ENCODE measurements around the gene AMOTL1.

The AMOTL1 gene

DNA sequence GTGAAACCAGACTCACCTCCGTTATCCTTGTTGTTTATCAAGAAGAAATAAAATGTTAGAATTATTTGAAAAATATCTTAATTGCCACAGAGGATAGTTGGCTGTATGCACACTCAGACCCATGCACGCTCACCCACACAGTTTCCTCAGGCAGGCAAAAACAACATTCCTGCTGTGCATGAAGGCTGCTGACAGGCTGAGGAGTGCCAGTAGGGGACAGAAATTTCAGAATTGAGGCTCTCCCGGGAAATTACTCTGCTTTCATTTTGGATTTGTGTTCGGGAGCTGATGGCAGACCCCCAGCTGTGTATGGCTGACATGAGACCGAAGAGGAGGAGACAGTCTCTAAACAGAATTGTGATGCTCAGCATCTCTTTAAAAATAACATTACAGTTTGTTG, 87.5 kb downstream of the AMOTL1 start:
- TF ChIP-seq, protein P1, sequence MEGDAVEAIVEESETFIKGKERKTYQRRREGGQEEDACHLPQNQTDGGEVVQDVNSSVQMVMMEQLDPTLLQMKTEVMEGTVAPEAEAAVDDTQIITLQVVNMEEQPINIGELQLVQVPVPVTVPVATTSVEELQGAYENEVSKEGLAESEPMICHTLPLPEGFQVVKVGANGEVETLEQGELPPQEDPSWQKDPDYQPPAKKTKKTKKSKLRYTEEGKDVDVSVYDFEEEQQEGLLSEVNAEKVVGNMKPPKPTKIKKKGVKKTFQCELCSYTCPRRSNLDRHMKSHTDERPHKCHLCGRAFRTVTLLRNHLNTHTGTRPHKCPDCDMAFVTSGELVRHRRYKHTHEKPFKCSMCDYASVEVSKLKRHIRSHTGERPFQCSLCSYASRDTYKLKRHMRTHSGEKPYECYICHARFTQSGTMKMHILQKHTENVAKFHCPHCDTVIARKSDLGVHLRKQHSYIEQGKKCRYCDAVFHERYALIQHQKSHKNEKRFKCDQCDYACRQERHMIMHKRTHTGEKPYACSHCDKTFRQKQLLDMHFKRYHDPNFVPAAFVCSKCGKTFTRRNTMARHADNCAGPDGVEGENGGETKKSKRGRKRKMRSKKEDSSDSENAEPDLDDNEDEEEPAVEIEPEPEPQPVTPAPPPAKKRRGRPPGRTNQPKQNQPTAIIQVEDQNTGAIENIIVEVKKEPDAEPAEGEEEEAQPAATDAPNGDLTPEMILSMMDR (conservative IDR thresholded peaks at IDR 0.05): no peak
- no peak for TF ChIP-seq ZFX (IDR thresholded peaks at IDR 0.05)
- H3K27ac ChIP-seq: no peak overlapping the region

DNA sequence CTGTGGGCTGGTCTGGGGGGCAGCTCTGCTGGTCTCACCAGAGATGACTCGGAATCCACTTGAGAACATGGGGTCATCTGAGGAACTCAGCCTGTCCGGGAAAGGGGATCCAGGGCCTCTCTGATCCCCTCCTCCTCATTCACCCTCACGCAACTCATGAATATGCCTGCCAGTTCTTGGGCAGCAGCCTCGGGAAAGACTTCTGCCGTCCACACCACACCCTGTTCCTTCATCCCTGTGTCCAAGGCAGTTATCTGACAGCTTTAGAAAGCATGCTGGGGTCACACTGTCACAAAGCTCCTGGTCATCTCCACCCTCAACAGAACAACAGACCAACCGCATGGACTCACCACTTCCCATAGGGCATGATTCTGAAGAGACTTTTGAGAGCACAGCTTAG, 88.3 kb downstream of the AMOTL1 start:
- no peak for TF ChIP-seq ZFX (IDR thresholded peaks at IDR 0.05)
- TF ChIP-seq, protein P1 (conservative IDR thresholded peaks at IDR 0.05): no peak
- no peak overlapping the region for H3K27ac ChIP-seq

DNA sequence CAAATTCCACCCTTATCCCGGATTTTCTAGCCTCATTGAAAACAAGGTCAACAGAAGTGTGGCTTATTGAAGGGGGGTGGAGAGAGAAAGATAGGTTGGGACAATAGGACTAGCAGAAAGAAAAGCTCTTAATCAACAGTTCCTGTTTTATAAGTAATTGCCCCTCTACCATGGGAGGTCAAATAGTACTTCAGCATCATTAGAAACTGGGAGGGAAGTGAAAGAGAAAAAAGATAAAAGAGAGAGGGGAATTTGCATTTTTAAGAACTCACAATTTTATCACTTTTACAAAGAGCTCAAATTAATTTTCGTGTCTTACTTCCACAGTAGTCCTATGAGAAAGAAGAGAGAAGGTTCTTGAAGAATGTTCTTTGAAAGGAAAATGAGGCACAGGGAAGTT, 89.2 kb downstream of the AMOTL1 start:
- TF ChIP-seq, protein P1 (conservative IDR thresholded peaks at IDR 0.05): no peak
- TF ChIP-seq ZFX (IDR thresholded peaks at IDR 0.05): no peak
- H3K27ac ChIP-seq: no peak overlapping the region

DNA sequence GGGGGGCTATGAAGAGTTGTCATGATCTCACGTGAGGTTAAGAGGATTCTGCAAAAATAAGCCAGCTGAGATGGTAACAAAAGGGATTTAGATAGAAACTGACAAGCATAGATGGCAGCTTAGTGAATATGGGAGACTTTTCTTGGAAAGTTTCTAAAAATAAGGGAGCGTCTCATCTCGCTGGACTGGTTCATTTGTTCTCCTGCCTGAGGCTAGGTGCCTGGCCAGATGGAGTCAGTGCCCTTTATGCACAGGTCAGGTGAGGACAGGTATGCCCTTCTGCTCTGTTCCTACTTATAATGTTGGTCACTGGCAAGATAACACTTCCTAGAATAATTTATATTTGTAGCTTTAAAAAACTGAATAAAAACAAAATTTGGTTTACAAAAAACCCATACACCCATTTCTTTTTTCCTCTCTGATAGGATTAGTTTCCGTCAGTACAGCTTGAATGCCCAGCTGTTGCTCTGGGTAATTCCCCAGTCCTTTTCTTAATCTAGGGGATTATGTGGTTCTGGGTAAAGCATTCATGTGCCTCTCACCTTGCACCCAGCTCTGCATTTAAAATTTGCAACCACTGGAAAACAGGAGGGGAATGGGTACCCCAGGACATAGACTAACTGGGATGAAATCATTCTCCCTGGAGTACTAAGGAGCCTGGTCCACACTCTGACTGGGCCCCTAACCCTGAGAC, 90.0 kb downstream of the AMOTL1 start:
- no peak overlapping the region for H3K27ac ChIP-seq
- TF ChIP-seq, protein P1 (conservative IDR thresholded peaks at IDR 0.05): no peak
- no peak for TF ChIP-seq ZFX (IDR thresholded peaks at IDR 0.05)

DNA sequence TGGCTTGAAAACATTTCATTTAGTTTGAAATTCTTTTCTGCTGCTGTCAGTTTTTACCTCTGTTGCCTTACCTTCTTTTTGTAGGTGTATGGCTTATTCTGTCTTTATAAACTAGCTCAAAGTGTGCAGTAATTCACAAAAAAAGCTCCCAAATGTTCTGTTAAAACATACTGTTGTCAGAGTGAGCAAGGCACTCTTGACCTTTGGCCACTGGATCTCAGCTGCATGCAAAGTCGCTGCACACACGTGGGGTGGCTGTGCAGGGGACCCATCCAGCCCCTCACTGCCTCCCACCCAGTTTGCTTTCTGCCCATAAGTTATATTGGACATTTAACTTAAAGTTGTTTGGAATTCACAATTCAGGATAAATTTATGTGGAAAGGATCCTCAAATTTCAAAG, 92.2 kb downstream of the AMOTL1 start:
- no peak overlapping the region for H3K27ac ChIP-seq
- TF ChIP-seq, protein P1 (conservative IDR thresholded peaks at IDR 0.05): no peak
- TF ChIP-seq ZFX (IDR thresholded peaks at IDR 0.05): no peak

DNA sequence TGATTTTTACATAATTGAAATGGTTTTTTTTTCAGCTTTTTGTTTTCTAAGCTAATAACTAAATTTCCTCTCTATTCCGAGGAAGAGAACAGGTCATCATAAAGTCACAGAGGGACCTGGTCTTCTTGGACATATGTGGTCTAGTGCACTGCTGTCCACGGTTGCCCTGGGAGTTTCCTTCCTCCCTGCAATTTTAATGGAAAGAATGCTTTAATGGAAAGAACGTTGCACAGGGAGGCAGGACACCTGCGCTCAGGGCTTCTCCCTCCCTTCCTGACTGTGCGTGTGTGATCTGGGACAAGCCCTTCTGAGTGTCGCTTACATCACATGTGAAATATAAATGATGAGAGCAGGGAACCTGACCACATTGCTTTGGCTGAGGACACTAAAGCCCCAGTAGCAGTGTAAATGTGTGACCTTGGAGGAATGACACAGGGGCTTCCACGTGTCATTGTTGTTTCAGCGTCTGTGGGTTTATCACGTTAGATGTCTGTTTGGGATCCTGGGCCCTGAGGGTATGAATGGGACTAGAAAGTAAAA, 93.2 kb downstream of the AMOTL1 start:
- H3K27ac ChIP-seq: no peak overlapping the region
- TF ChIP-seq, protein P1 (conservative IDR thresholded peaks at IDR 0.05): no peak
- TF ChIP-seq ZFX (IDR thresholded peaks at IDR 0.05): no peak

DNA sequence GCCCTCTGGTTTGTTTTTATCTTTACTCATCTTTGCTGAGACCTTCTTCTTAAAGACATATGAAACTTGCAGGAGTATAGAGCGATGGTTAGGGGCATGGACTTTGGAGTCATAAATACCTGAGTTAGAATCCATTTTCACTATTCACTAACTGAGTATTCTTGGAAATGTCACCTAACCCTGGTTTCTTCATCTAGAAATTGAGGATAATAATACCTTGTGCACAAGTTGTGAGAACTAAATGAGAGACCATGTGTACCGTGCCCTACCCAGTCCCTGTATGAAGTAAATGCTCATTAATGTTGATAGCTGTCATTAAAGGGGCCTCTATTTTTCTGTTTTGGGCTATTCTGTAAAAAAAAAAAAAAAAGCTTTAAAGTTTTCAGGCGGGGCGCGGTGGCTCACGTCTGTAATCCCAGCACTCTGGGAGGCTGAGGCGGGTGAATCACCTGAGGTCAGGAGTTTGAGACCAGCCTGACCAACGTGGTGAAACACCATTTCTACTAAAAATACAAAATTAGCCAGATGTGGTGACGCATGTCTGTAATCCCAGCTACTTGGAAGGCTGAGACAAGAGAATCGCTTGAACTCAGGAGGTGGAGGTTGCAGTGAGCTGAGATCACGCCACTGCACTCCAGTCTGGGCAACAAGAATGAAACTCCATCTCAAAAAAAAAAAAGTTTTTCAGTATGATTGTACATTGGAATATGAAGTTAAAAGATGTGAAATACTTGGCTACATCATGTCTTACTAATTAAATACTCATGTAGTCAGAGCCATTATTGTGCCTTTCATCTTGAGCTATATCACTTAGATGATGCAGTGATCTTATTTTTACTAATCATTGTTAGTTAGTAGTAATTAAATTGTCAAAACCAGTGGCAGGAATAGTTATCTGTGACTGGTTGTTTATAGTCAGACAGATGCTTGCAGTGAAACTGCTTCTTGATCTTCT, 95.0 kb downstream of the AMOTL1 start:
- no peak overlapping the region for H3K27ac ChIP-seq
- no peak for TF ChIP-seq ZFX (IDR thresholded peaks at IDR 0.05)
- TF ChIP-seq, protein P1 (conservative IDR thresholded peaks at IDR 0.05): no peak
